ENCODE results near the gene MAP2. TPM values are rescaled to one million over a fixed set of nuclear protein-coding genes. Genes with fewer than 3 reads are reported as not detected.

MAP2 gene
- total RNA-seq, 2 experiments from 2014 or later = 0.16 TPM; not detected in 1

DNA sequence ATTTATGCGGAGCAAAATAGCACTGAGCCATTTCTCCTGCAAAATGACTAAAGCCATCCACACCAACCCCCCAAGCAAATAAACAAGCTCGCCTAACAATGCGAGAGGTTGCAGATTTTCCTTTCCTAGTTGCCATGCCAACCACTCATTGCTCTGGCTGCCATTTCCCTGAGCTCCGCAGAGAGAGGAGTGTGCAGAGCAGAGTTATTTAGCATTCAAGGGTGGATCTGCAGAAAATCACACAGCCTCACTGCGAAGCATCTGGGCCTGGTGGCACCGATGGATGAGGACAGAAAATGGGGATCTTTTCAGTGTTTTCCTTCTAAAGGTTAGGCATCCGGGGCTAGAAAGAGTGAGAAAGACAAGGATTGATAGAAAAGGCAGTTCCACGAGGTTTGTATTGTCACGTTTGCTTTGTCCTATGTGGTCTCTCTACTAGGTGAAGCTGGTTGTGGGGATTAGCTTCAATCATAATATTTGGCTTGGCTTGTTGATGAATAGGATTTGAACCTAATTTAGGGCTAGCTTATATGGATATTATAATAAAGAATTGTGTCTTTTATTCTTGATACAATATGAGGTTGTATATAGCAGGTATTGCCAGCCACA, 237.5 kb downstream of the MAP2 start:
- Mint-ChIP-seq H3K9me3 (ENCODE audit: low read depth) (no peaks in the 10 kb centered on the region), H3K4me3 (no peak overlapping the region), H3K27me3 (no peaks in the 10 kb centered on the region), H3K27ac (no peak overlapping the region), H3K4me1 (no peaks in the 10 kb centered on the region), H3K36me3 (no peaks in the 10 kb centered on the region)
- CTCF ChIA-PET = no interaction called here
- no peak for DNase-seq
- ATAC-seq = no peak

DNA sequence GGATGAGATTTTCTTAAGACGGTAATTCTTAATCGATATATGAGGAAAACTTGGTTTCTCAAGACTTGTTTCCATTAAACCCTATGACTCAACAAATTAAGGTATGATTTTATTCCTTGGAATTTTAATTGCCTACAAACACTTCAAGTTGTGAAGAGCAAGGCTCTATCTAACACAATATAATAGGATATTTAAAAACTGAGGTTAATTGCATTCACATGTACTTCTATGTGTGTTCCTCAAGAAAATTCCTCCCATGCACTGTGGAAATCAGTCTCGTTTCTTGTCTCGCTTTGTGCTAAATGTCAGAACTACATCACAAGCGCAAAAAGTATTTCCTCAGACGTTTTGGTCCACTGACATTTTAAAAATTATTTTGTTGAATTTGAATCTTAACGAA, 238.2 kb downstream of the MAP2 start:
- H3K4me3 Mint-ChIP-seq = no peak overlapping the region
- H3K27me3 Mint-ChIP-seq = no peaks in the 10 kb centered on the region
- no peaks in the 10 kb centered on the region for H3K4me1 Mint-ChIP-seq
- H3K27ac Mint-ChIP-seq = no peak overlapping the region
- DNase-seq = no peak
- no peaks in the 10 kb centered on the region for H3K9me3 Mint-ChIP-seq (ENCODE audit: low read depth)
- CTCF ChIA-PET = no interaction called here
- H3K36me3 Mint-ChIP-seq = no peaks in the 10 kb centered on the region
- ATAC-seq = no peak

DNA sequence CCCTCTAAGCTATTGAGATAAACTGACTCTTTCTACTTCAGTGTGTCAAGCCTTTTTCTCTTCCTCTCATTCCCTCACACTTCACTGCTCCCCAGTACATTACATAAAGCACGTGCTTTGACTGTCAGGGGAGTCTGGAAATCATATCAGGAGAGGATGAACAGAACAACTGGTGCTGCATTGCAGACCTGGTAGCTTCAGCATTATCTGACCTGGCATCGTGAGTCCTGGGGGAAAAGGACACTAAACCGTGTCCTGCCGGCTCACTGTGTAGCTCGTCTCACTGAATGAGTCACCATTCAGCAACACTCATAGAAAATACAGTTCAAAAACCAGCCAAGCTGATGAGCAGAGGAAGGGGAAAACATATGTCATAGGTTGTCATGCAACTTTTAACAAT, 239.3 kb downstream of the MAP2 start:
- DNase-seq (no peak), ATAC-seq (no peak)
- Mint-ChIP-seq H3K4me3 (no peak overlapping the region), H3K27ac (no peak overlapping the region), H3K4me1 (no peaks in the 10 kb centered on the region), H3K9me3 (ENCODE audit: low read depth) (no peaks in the 10 kb centered on the region), H3K27me3 (no peaks in the 10 kb centered on the region), H3K36me3 (no peaks in the 10 kb centered on the region)
- CTCF ChIA-PET = no interaction called here

DNA sequence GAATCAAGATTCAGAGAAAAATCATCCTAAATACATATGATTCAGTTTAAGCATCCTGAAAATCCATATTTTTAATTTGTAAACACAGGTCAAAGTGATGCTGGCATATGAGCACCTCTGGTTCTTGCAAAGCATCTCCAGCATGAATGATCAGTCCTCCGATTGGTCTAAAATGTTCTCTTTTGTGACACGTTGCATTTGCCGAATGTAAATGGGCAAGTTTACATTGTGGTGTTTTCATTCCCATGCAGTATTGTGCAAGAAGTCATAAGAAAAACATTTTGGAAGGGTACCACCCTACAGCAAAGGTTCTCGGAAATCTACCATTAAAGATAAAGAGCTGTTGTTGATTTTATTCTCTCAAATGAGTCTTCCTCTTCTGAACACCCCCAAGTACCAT, 239.8 kb downstream of the MAP2 start:
- no peak for DNase-seq
- Mint-ChIP-seq H3K4me3 (no peak overlapping the region), H3K36me3 (no peaks in the 10 kb centered on the region), H3K27me3 (no peaks in the 10 kb centered on the region), H3K9me3 (ENCODE audit: low read depth) (no peaks in the 10 kb centered on the region), H3K4me1 (no peaks in the 10 kb centered on the region), H3K27ac (no peak overlapping the region)
- CTCF ChIA-PET = no interaction called here
- ATAC-seq = no peak

DNA sequence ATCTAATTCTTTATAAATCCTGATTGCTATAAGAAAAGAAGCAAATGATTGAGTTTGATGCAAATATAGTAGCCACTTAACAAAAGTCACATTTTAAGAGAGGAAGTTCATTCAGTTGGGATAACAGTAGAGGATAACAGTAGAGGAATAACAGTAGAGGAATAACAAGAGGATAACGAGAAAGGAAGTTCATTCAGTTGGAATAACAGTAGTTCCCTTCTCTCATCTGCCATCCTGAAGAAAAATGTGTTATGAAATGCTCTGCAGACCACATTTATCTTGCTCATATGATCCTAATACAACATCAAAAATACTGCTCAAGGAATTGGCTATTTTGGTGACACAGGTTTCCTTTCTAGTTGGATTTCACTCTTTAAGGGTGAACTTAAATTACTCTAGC, 242.4 kb downstream of the MAP2 start:
- Mint-ChIP-seq H3K27me3 (no peaks in the 10 kb centered on the region), H3K36me3 (no peaks in the 10 kb centered on the region), H3K27ac (no peak overlapping the region), H3K4me3 (no peak overlapping the region), H3K9me3 (ENCODE audit: low read depth) (no peaks in the 10 kb centered on the region), H3K4me1 (no peaks in the 10 kb centered on the region)
- DNase-seq = no peak
- no peak for ATAC-seq
- CTCF ChIA-PET = no interaction called here

DNA sequence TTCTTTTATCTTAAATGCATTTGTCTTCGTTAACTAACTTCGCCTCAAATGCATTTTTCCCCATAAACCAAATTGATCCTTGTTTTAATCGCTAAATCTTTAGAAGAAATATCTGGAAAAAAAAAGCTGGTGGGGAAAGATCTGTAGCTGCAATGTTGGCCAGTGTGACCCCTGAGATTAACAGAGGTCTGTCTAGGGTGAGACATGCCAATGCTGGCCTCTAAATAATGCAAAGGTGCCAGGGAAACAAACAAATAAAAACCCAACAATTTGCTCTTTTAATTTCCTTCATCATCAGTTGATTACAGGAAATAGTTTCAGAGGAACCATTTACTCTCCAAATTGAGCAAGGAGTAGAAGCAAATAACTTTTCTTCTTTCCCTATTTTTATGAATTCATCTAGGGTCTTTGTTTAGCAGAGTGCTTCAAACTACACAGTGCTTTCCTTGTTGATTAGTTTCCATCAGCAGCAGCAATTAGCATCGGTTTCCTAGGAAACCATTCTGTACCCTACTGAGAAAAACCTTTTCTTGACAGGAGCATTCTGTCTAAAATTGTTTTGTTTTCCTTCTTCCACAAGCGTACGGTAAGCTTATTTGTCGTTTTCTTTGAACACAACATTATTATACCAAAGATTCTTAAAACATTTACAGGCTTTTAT, 247.3 kb downstream of the MAP2 start:
- Mint-ChIP-seq H3K27me3 (no peaks in the 10 kb centered on the region), H3K4me3 (no peak overlapping the region), H3K9me3 (ENCODE audit: low read depth) (no peaks in the 10 kb centered on the region), H3K36me3 (no peaks in the 10 kb centered on the region), H3K27ac (no peak overlapping the region), H3K4me1 (no peaks in the 10 kb centered on the region)
- CTCF ChIA-PET = no interaction called here
- DNase-seq (no peak), ATAC-seq (no peak)

DNA sequence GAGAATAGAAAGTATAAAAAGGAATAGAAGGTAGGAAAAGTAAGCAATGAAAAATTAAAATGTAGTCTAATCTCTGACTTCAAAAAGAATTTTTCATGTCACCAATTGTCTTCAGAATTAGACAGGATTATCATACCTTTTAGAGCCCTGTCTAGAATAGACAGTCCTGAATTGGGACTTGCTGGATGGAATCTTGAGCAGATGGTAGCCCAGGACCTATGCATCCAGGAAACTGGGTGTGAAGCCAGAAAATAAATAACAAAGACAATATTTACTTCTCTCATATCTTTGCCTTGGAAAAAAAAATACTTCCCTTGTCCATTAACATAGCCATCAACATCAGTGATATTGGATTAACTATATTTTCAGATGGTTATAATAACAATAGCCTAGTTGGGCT, 250.0 kb downstream of the MAP2 start:
- ATAC-seq = no peak
- H3K9me3 Mint-ChIP-seq (ENCODE audit: low read depth) = no peaks in the 10 kb centered on the region
- no peak overlapping the region for H3K4me3 Mint-ChIP-seq
- no peaks in the 10 kb centered on the region for H3K4me1 Mint-ChIP-seq
- no peak for DNase-seq
- H3K27ac Mint-ChIP-seq = no peak overlapping the region
- no peaks in the 10 kb centered on the region for H3K27me3 Mint-ChIP-seq
- H3K36me3 Mint-ChIP-seq = no peaks in the 10 kb centered on the region
- CTCF ChIA-PET = no interaction called here

DNA sequence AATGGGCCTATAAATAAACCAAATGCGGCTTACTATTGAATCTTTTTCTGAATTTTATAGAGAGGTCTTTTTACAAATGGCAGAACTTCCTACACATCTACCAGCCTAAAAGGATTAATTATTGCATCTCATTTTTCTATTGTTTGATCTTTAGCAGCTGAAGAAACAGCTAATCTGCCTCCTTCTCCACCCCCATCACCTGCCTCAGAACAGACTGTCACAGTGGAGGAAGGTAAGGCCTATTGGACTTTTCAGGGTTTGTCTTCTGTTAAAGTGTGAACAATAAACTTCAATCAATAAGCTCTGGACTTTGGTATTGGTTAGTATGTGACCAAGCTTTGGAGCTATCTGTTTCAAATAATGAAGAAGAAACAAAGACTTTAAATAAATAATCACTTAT, 256.7 kb downstream of the MAP2 start:
- CTCF ChIA-PET = no interaction called here
- Mint-ChIP-seq H3K27me3 (no peaks in the 10 kb centered on the region), H3K27ac (no peak overlapping the region), H3K9me3 (ENCODE audit: low read depth) (no peaks in the 10 kb centered on the region), H3K4me3 (no peak overlapping the region), H3K4me1 (no peaks in the 10 kb centered on the region), H3K36me3 (no peaks in the 10 kb centered on the region)
- ATAC-seq (no peak), DNase-seq (no peak)

DNA sequence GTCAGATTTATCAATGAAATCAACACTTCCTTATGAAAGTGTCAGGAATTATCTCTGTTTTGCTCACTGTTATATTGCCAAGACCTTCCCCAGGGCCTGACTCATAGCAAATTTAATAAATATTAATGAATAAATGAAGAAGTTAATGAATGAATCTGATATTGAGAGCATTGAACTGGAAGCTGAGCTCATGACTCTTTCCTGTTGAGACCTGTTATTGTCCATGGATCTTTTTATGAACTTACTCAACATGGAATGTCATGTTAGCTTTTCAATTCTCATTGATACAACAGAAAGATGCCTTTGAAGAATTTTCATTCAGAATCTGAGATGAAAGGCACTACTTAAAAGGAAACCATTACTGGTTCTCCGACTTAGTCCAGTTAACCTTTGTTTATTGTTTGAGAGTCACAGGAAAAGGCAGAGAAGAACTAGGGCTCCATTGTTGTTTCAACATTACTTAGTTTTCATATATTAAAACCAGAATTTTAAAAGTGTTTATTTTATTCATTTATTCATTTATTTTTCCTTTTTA, 257.4 kb downstream of the MAP2 start:
- ATAC-seq = no peak
- H3K4me3 Mint-ChIP-seq = no peak overlapping the region
- H3K4me1 Mint-ChIP-seq = no peaks in the 10 kb centered on the region
- no peak overlapping the region for H3K27ac Mint-ChIP-seq
- no peaks in the 10 kb centered on the region for H3K9me3 Mint-ChIP-seq (ENCODE audit: low read depth)
- H3K36me3 Mint-ChIP-seq = no peaks in the 10 kb centered on the region
- no peak for DNase-seq
- no peaks in the 10 kb centered on the region for H3K27me3 Mint-ChIP-seq
- CTCF ChIA-PET = no interaction called here

DNA sequence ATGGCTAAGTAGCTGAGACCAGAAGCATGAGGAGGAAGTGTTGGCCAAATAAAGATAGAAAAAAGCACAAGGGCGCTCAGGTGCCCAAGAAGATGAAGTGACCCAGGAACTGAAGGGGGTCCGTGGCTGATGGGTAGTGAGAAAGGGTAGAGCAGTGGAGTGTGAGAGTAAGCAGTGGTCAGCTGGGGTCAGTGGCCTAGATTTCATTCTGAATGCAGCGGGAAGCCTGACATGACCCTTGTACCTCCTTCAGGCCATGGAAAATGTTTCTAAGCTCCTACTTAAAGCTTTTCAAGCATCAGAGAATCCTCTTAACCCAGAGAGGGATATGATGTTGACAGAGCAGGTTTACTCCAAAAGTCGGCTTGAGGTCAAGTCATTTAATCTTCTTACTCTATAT, 258.8 kb downstream of the MAP2 start:
- H3K4me3 Mint-ChIP-seq = no peak overlapping the region
- no peak for DNase-seq
- no peak for ATAC-seq
- H3K27me3 Mint-ChIP-seq = no peaks in the 10 kb centered on the region
- H3K36me3 Mint-ChIP-seq = no peaks in the 10 kb centered on the region
- CTCF ChIA-PET = no interaction called here
- H3K27ac Mint-ChIP-seq = no peak overlapping the region
- no peaks in the 10 kb centered on the region for H3K9me3 Mint-ChIP-seq (ENCODE audit: low read depth)
- H3K4me1 Mint-ChIP-seq = no peaks in the 10 kb centered on the region

DNA sequence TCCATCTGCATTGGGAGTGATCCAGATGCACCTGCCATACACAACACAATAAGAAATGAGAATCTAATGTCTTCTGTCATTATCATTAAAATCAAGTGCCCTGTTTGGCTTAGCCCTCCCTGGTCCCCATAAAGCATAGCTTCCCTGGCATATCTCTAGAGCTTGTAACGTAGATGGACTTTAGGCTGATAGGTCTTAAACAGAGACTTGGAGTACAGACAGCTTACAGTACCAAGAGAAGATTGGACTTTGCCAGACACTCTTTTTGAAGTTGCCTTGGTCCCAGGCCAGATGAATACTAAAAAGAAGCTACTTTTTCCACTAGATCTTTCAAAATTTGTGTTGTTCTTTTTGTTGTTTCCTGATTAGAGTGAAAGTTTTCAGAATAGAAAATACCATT, 261.5 kb downstream of the MAP2 start:
- CTCF ChIA-PET = no interaction called here
- H3K4me1 Mint-ChIP-seq = no peaks in the 10 kb centered on the region
- ATAC-seq = no peak

DNA sequence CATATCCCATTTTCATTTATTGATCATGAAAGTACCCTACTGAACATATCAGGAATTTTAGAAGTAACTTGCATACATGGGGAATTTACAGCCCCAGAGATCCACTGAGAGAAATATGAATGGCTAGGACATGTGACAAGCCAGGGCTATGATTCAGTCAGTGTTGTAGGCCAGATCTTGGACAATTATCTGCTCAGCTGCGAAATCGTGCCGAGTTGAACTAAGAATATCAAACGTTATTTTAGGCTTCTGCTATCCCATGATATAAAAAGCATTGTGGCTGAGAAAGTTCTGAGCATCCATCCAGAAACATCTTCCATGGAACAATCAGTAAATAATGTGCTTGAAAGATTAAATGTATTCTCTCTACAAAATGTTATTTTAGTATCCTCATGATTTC, 262.1 kb downstream of the MAP2 start:
- no peak for DNase-seq
- CTCF ChIA-PET = no interaction called here
- no peaks in the 10 kb centered on the region for H3K36me3 Mint-ChIP-seq

More for the DNA sequence above, 261.5 kb downstream of the MAP2 start:
- no peak overlapping the region for H3K4me3 Mint-ChIP-seq
- no peaks in the 10 kb centered on the region for H3K27me3 Mint-ChIP-seq
- H3K36me3 Mint-ChIP-seq = no peaks in the 10 kb centered on the region
- DNase-seq = no peak
- H3K9me3 Mint-ChIP-seq (ENCODE audit: low read depth) = no peaks in the 10 kb centered on the region
- H3K27ac Mint-ChIP-seq = no peak overlapping the region

DNA sequence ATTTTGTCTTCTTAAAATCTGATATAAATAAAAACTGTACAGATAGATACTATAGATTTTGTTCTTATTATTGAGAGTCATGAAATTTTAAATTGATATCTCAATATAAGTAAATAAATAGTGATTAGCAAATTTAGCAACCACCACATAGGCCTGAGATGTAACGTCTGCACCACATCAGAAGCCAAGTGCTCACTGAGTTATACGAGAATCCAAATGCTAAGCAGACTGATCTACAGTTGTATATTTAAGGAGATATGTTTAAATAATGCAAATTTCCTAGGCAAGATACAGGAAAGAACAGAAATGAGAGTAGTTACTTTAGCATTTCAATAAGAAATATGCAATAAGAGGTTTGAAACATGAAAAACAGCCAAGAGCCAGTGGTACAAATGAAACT, 262.6 kb downstream of the MAP2 start:
- CTCF ChIA-PET = no interaction called here
- no peak overlapping the region for H3K4me3 Mint-ChIP-seq
- no peak for DNase-seq
- ATAC-seq = no peak
- H3K27ac Mint-ChIP-seq = no peak overlapping the region
- no peaks in the 10 kb centered on the region for H3K36me3 Mint-ChIP-seq
- no peaks in the 10 kb centered on the region for H3K27me3 Mint-ChIP-seq
- H3K4me1 Mint-ChIP-seq = no peaks in the 10 kb centered on the region
- H3K9me3 Mint-ChIP-seq (ENCODE audit: low read depth) = no peaks in the 10 kb centered on the region

More for the DNA sequence above, 262.1 kb downstream of the MAP2 start:
- Mint-ChIP-seq H3K4me3 (no peak overlapping the region), H3K27ac (no peak overlapping the region), H3K9me3 (ENCODE audit: low read depth) (no peaks in the 10 kb centered on the region), H3K27me3 (no peaks in the 10 kb centered on the region), H3K4me1 (no peaks in the 10 kb centered on the region)
- ATAC-seq = no peak

DNA sequence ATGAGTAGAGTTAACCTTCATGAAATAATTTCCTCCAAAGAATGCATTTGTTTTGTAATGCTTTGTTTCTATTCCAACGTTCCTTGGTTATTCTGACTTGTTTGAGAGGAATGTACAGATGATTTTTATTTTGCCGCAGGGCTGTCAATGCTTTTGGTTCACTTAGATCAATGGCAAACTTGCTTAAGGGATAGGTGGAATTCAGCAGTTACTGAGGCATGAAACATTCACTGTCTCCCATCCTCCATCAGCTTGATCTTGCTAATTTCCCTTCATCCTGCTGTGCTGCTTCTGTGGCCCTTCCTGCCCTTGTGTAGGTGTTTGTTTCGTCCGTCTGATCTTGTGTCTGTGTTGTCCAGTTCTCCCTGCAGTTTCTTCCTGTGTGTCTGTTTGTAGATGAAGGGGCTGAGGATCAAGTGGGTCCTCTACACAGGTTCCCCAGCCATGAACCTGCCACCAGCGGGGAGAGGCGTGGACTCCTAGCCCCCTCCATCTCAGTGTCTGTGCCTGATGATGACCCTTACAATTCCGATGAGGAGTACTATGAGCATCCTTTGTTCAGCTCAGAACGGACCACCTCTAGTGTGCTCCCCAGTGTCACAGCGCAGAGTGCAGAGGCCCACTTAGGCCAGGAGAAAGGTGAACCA, 263.6 kb downstream of the MAP2 start:
- Mint-ChIP-seq H3K4me1 (no peaks in the 10 kb centered on the region), H3K36me3 (no peaks in the 10 kb centered on the region), H3K27me3 (no peaks in the 10 kb centered on the region), H3K27ac (no peak overlapping the region), H3K4me3 (no peak overlapping the region), H3K9me3 (ENCODE audit: low read depth) (no peaks in the 10 kb centered on the region)
- CTCF ChIA-PET = no interaction called here
- DNase-seq (no peak), ATAC-seq (no peak)
